ENCODE measurements around the gene ARPC1B.

- TF ChIP-seq, protein P1, sequence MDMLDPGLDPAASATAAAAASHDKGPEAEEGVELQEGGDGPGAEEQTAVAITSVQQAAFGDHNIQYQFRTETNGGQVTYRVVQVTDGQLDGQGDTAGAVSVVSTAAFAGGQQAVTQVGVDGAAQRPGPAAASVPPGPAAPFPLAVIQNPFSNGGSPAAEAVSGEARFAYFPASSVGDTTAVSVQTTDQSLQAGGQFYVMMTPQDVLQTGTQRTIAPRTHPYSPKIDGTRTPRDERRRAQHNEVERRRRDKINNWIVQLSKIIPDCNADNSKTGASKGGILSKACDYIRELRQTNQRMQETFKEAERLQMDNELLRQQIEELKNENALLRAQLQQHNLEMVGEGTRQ (IDR thresholded peaks at IDR 0.05; ENCODE audit: low read depth, low read length) = no peak
- TF ChIP-seq, protein P2, sequence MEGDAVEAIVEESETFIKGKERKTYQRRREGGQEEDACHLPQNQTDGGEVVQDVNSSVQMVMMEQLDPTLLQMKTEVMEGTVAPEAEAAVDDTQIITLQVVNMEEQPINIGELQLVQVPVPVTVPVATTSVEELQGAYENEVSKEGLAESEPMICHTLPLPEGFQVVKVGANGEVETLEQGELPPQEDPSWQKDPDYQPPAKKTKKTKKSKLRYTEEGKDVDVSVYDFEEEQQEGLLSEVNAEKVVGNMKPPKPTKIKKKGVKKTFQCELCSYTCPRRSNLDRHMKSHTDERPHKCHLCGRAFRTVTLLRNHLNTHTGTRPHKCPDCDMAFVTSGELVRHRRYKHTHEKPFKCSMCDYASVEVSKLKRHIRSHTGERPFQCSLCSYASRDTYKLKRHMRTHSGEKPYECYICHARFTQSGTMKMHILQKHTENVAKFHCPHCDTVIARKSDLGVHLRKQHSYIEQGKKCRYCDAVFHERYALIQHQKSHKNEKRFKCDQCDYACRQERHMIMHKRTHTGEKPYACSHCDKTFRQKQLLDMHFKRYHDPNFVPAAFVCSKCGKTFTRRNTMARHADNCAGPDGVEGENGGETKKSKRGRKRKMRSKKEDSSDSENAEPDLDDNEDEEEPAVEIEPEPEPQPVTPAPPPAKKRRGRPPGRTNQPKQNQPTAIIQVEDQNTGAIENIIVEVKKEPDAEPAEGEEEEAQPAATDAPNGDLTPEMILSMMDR (conservative IDR thresholded peaks at IDR 0.05; ENCODE audit: low read depth, low read length) = no peak
- no peak for TF ChIP-seq POLR2A (IDR thresholded peaks at IDR 0.05; ENCODE audit: low read depth, low read length)
- no peak for TF ChIP-seq RCOR1 (IDR thresholded peaks at IDR 0.05; ENCODE audit: insufficient replicate concordance, low read length)
These were observed 4.6 kb downstream of the ARPC1B start for GRCh38 chr7:99379043-99379577.
